ENCODE measurements around the gene SERGEF.

Gene SERGEF

DNA sequence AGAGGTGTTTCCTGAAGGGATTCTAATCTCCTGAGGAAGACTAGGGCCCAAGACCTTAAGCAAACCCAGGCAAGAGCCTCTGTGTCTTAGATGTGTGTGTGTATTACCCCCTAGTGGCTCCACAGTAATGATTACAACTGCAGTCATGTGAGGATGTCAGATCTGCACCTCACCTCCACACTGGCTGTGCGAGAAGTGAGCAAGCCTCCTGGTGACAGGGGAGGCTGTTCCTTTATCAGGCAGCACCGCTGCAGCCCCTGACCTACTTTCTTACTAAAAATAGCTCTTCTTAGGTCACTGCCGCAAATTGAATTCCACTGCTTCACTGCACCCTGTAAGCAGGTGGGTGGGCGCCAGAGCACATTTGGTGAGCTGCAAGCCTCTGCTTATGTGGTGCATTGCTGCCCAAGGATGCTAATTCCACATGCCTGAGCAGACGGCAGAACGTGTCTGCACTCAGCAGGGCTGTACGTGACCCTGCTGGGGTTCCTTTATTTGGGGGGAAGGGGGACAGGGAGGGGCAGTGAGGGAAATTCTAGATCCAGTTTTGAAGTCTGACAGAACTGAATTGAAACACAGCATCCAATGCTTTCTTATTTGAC is 165.9 kb downstream of the SERGEF start:
- no peaks in the 10 kb centered on the region for H3K4me1 ChIP-seq (ENCODE audit: insufficient read depth, insufficient read length)
- DNase-seq (ENCODE audit: low read depth, low spot score): no peak

DNA sequence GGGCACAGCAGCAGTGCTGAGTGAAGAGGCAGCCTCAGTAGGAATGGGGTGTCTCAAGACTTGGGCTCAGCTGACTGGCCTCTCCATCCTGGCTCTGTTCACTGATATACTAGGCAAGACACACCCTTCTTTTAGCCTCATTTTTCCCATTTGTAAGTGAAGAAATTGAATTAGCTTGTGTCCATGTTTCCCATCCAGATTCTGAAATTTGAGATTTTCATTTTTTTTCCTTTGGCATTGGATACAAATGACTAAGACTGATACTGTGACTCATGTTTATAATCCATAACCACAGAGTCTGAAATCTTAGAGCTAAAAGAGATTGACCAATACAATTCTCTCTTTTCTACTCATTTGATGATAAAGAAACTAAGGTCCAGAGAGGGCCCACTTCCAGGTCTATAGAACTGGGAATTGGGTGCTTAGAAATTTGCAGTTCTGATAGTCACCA is 167.4 kb downstream of the SERGEF start:
- DNase-seq (ENCODE audit: low read depth, low spot score): no peak

More for the DNA sequence above, 165.9 kb downstream of the SERGEF start:
- Histone ChIP-seq H3K4me3 (ENCODE audit: insufficient read length, low read depth) (no peak overlapping the region), H3K36me3 (ENCODE audit: insufficient read depth, insufficient read length, low read length) (no peaks in the 10 kb centered on the region), H3K9me3 (ENCODE audit: insufficient read depth, low read length) (no peaks in the 10 kb centered on the region), H3K27me3 (ENCODE audit: insufficient read depth, insufficient read length) (no peaks in the 10 kb centered on the region), H3K9ac (ENCODE audit: insufficient read length, low read depth) (no peak overlapping the region)
- TF ChIP-seq ZNF274 (IDR thresholded peaks at IDR 0.05; ENCODE audit: low read depth, low read length) (no peak), SUZ12 (IDR thresholded peaks at IDR 0.05; ENCODE audit: extremely low read depth, insufficient read depth, insufficient read length) (no peak), YY1 (IDR thresholded peaks at IDR 0.05; ENCODE audit: insufficient read depth, insufficient read length) (no peak)

DNA sequence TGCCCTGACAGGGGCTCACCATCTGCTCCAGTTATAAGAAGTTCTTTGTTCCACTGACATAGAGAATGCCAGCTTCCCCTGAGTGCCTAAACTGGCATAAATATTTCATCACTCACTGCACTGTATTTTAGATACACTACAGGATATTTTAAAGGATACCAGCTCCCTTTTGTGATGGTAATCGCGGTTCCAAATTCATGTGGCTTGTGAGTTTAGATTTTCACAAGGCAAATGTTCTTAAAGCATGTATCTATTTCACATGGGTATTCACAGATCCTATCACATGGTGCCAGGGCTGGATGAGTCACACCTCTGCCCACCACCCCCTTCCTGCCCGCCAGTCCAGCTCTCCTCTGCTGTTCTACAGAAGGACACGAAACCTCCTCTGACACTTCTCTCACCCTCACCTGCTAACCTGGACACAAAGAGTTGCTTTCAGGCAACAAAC is 172.7 kb downstream of the SERGEF start:
- Histone ChIP-seq H3K27me3 (ENCODE audit: insufficient read depth, insufficient read length) (no peaks in the 10 kb centered on the region), H3K36me3 (ENCODE audit: insufficient read depth, insufficient read length, low read length) (no peaks in the 10 kb centered on the region), H3K9ac (ENCODE audit: insufficient read length, low read depth) (no peak overlapping the region), H3K4me1 (ENCODE audit: insufficient read depth, insufficient read length) (no peaks in the 10 kb centered on the region), H3K9me3 (ENCODE audit: insufficient read depth, low read length) (no peaks in the 10 kb centered on the region), H3K4me3 (ENCODE audit: insufficient read length, low read depth) (no peak overlapping the region)
- TF ChIP-seq SUZ12 (IDR thresholded peaks at IDR 0.05; ENCODE audit: extremely low read depth, insufficient read depth, insufficient read length) (no peak), ZNF274 (IDR thresholded peaks at IDR 0.05; ENCODE audit: low read depth, low read length) (no peak), YY1 (IDR thresholded peaks at IDR 0.05; ENCODE audit: insufficient read depth, insufficient read length) (no peak)
- no peak for DNase-seq (ENCODE audit: low read depth, low spot score)

More for the DNA sequence above, 167.4 kb downstream of the SERGEF start:
- Histone ChIP-seq H3K9ac (ENCODE audit: insufficient read length, low read depth) (no peak overlapping the region), H3K4me3 (ENCODE audit: insufficient read length, low read depth) (no peak overlapping the region), H3K4me1 (ENCODE audit: insufficient read depth, insufficient read length) (no peaks in the 10 kb centered on the region), H3K36me3 (ENCODE audit: insufficient read depth, insufficient read length, low read length) (no peaks in the 10 kb centered on the region), H3K27me3 (ENCODE audit: insufficient read depth, insufficient read length) (no peaks in the 10 kb centered on the region), H3K9me3 (ENCODE audit: insufficient read depth, low read length) (no peaks in the 10 kb centered on the region)
- TF ChIP-seq YY1 (IDR thresholded peaks at IDR 0.05; ENCODE audit: insufficient read depth, insufficient read length): no peak
- no peak for TF ChIP-seq SUZ12 (IDR thresholded peaks at IDR 0.05; ENCODE audit: extremely low read depth, insufficient read depth, insufficient read length)
- no peak for TF ChIP-seq ZNF274 (IDR thresholded peaks at IDR 0.05; ENCODE audit: low read depth, low read length)

DNA sequence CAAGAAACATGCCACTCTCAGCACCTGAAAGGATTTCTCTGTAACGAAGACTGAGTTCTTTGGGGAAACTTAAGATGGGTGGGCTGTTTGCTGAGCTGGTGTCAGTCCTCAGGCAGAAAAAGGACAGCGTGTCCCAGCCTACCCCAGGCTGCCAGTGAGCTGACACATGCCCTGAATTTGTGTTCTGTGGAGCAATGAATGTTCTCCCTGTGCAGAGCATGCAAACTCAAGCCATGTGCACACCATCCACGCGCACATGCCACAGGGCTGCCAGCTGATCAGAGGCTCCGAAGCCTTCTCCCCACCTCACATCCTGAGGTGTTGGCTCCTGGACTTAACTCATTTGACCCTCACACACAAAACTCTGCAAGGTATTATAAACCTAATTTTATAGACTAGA is 173.4 kb downstream of the SERGEF start:
- no peaks in the 10 kb centered on the region for H3K9me3 ChIP-seq (ENCODE audit: insufficient read depth, low read length)
- H3K36me3 ChIP-seq (ENCODE audit: insufficient read depth, insufficient read length, low read length): no peaks in the 10 kb centered on the region
- no peak overlapping the region for H3K9ac ChIP-seq (ENCODE audit: insufficient read length, low read depth)
- H3K27me3 ChIP-seq (ENCODE audit: insufficient read depth, insufficient read length): no peaks in the 10 kb centered on the region
- no peak overlapping the region for H3K4me3 ChIP-seq (ENCODE audit: insufficient read length, low read depth)
- no peak for DNase-seq (ENCODE audit: low read depth, low spot score)
- TF ChIP-seq ZNF274 (IDR thresholded peaks at IDR 0.05; ENCODE audit: low read depth, low read length): no peak
- TF ChIP-seq SUZ12 (IDR thresholded peaks at IDR 0.05; ENCODE audit: extremely low read depth, insufficient read depth, insufficient read length): no peak
- TF ChIP-seq YY1 (IDR thresholded peaks at IDR 0.05; ENCODE audit: insufficient read depth, insufficient read length): no peak
- no peaks in the 10 kb centered on the region for H3K4me1 ChIP-seq (ENCODE audit: insufficient read depth, insufficient read length)

DNA sequence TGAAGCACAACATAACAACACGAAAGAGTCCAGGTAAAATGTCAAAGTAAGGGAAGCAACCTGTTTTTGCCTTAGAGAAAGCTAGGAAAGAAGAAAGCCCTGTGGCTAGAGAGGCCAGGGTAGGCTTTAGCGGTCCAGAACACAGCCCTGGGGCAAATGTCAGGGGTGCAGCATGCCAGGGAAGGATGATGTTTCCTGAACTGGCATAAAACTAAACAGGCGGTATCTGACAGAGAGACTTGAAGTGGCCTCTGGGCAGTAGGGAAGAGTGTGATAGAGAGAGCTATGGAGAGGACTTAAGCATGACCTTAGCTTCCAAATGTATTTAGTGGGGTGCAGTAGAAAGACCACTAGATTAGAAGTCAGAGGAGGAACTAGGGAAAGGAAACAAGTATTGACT is 174.7 kb downstream of the SERGEF start:
- H3K36me3 ChIP-seq (ENCODE audit: insufficient read depth, insufficient read length, low read length): no peaks in the 10 kb centered on the region
- no peak for TF ChIP-seq SUZ12 (IDR thresholded peaks at IDR 0.05; ENCODE audit: extremely low read depth, insufficient read depth, insufficient read length)
- TF ChIP-seq ZNF274 (IDR thresholded peaks at IDR 0.05; ENCODE audit: low read depth, low read length): no peak
- no peak for TF ChIP-seq YY1 (IDR thresholded peaks at IDR 0.05; ENCODE audit: insufficient read depth, insufficient read length)
- peaks cover 4% of the 10 kb centered on the region; the same call in 1 of the 2 replicates for H3K9me3 ChIP-seq (ENCODE audit: insufficient read depth, low read length)
- DNase-seq (ENCODE audit: low read depth, low spot score): no peak
- no peak overlapping the region for H3K9ac ChIP-seq (ENCODE audit: insufficient read length, low read depth)
- no peak overlapping the region for H3K4me3 ChIP-seq (ENCODE audit: insufficient read length, low read depth)
- no peaks in the 10 kb centered on the region for H3K27me3 ChIP-seq (ENCODE audit: insufficient read depth, insufficient read length)
- H3K4me1 ChIP-seq (ENCODE audit: insufficient read depth, insufficient read length): no peaks in the 10 kb centered on the region

DNA sequence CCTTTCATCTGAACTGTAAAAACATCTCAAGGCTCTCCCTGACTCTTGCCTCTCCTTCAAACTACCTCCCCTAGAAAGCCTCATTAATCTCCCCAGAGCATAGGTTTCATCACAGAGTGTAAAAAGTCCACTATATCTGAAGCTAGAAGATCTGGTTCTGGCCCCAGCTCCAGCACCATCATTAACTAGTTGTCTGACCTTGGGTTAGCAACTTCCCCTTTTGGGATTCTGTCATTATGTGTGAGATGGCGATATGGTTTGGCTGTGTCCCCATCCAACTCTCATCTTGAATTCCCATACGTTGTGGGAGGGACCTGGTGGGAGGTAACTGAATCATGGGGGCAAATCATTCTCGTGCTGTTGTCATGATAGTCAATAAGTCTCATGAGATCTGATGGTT is 181.0 kb downstream of the SERGEF start:
- Histone ChIP-seq H3K36me3 (ENCODE audit: insufficient read depth, insufficient read length, low read length) (no peaks in the 10 kb centered on the region), H3K27me3 (ENCODE audit: insufficient read depth, insufficient read length) (no peaks in the 10 kb centered on the region), H3K9ac (ENCODE audit: insufficient read length, low read depth) (no peak overlapping the region), H3K9me3 (ENCODE audit: insufficient read depth, low read length) (peaks cover 6% of the 10 kb centered on the region; the same call in 1 of the 2 replicates), H3K4me3 (ENCODE audit: insufficient read length, low read depth) (no peak overlapping the region), H3K4me1 (ENCODE audit: insufficient read depth, insufficient read length) (no peaks in the 10 kb centered on the region)
- TF ChIP-seq SUZ12 (IDR thresholded peaks at IDR 0.05; ENCODE audit: extremely low read depth, insufficient read depth, insufficient read length) (no peak), YY1 (IDR thresholded peaks at IDR 0.05; ENCODE audit: insufficient read depth, insufficient read length) (no peak), ZNF274 (IDR thresholded peaks at IDR 0.05; ENCODE audit: low read depth, low read length) (no peak)
- no peak for DNase-seq (ENCODE audit: low read depth, low spot score)

DNA sequence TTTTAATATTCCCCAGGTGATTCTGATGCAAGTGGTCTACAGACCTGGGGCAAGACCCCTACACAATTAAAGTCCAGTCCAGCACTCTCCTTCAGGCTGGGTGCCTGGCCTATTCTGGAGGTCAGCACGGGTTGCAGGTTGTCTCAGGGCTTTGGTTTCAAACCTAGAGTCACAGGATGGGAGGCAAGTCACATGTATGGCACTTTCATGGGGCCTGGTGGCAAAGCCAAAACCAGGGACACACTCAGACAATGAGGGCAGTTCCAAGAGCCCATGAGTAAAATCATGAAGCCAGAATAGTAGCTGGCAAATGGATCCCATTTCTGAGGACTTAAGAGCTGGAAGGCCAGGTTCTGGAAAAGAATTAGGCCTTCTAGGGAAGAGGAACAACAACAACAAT is 181.6 kb downstream of the SERGEF start:
- no peak for DNase-seq (ENCODE audit: low read depth, low spot score)
- Histone ChIP-seq H3K4me3 (ENCODE audit: insufficient read length, low read depth) (no peak overlapping the region), H3K9me3 (ENCODE audit: insufficient read depth, low read length) (peaks cover 6% of the 10 kb centered on the region; the same call in 1 of the 2 replicates), H3K27me3 (ENCODE audit: insufficient read depth, insufficient read length) (no peaks in the 10 kb centered on the region), H3K9ac (ENCODE audit: insufficient read length, low read depth) (no peak overlapping the region), H3K4me1 (ENCODE audit: insufficient read depth, insufficient read length) (no peaks in the 10 kb centered on the region), H3K36me3 (ENCODE audit: insufficient read depth, insufficient read length, low read length) (no peaks in the 10 kb centered on the region)
- no peak for TF ChIP-seq ZNF274 (IDR thresholded peaks at IDR 0.05; ENCODE audit: low read depth, low read length)
- TF ChIP-seq SUZ12 (IDR thresholded peaks at IDR 0.05; ENCODE audit: extremely low read depth, insufficient read depth, insufficient read length): no peak
- TF ChIP-seq YY1 (IDR thresholded peaks at IDR 0.05; ENCODE audit: insufficient read depth, insufficient read length): no peak

Measured in NT2/D1 (cell line).